ENCODE results near the gene DNAAF3.

GRCh38 chr19:55115446-55116065, 50.9 kb downstream of the DNAAF3 start:
- TF ChIP-seq, protein P1, sequence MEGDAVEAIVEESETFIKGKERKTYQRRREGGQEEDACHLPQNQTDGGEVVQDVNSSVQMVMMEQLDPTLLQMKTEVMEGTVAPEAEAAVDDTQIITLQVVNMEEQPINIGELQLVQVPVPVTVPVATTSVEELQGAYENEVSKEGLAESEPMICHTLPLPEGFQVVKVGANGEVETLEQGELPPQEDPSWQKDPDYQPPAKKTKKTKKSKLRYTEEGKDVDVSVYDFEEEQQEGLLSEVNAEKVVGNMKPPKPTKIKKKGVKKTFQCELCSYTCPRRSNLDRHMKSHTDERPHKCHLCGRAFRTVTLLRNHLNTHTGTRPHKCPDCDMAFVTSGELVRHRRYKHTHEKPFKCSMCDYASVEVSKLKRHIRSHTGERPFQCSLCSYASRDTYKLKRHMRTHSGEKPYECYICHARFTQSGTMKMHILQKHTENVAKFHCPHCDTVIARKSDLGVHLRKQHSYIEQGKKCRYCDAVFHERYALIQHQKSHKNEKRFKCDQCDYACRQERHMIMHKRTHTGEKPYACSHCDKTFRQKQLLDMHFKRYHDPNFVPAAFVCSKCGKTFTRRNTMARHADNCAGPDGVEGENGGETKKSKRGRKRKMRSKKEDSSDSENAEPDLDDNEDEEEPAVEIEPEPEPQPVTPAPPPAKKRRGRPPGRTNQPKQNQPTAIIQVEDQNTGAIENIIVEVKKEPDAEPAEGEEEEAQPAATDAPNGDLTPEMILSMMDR (conservative IDR thresholded peaks at IDR 0.05; ENCODE audit: low read length), result no peak
- TF ChIP-seq EZH2phosphoT487 (IDR thresholded peaks at IDR 0.05; ENCODE audit: borderline replicate concordance), result no peak

Measured in Loucy (cell line).